NCI-H345 treated with DMSO at 0.1 percent for 48 hours (cell line): ENCODE measurements around the gene LRRC15.

Source experiments
- DNase-seq: peaks from one replicate; lab custom pipeline; 2025; ENCODE audit not compliant: unreplicated experiment; lab: John Stamatoyannopoulos, UW

LRRC15 gene

GRCh38 chr3:194364652-194365434 lies 4.7 kb downstream of the LRRC15 start:
- peak; percentile 78 for DNase-seq

- DNase-seq: no peak
These were observed 5.3 kb downstream of the LRRC15 start for GRCh38 chr3:194364314-194364651.

GRCh38 chr3:194360568-194360967 lies 9.0 kb downstream of the LRRC15 start:
- DNase-seq: no peak

- DNase-seq: no peak
These were observed 11.9 kb downstream of the LRRC15 start for GRCh38 chr3:194357681-194358080.

- DNase-seq: no peak
These were observed 14.2 kb downstream of the LRRC15 start for GRCh38 chr3:194355379-194355778.

- DNase-seq: no peak
These were observed 15.2 kb downstream of the LRRC15 start for GRCh38 chr3:194354315-194354714.

GRCh38 chr3:194352667-194353246 lies 16.8 kb downstream of the LRRC15 start:
- no peak for DNase-seq

GRCh38 chr3:194351952-194352536 lies 17.5 kb downstream of the LRRC15 start:
- DNase-seq: no peak

GRCh38 chr3:194351080-194351672 lies 18.4 kb downstream of the LRRC15 start, which contains the start of gene CPN2:
Gene CPN2 (minus strand): TSS chr3:194351328. CDS start chr3:194342702, 8,626 bp downstream.
- no peak for DNase-seq

- no peak for DNase-seq
These were observed 18.8 kb downstream of the LRRC15 start for GRCh38 chr3:194350726-194351071.

GRCh38 chr3:194348354-194348753 lies 21.2 kb downstream of the LRRC15 start:
- DNase-seq: no peak

GRCh38 chr3:194346621-194347020 lies 22.9 kb downstream of the LRRC15 start:
- no peak for DNase-seq

- no peak for DNase-seq
These were observed 23.5 kb downstream of the LRRC15 start for GRCh38 chr3:194346035-194346434.

GRCh38 chr3:194344012-194344411 lies 25.5 kb downstream of the LRRC15 start:
- peak; percentile 57 for DNase-seq

GRCh38 chr3:194343561-194343893 lies 26.0 kb downstream of the LRRC15 start:
- no peak for DNase-seq

- DNase-seq: no peak
These were observed 26.5 kb downstream of the LRRC15 start for GRCh38 chr3:194342861-194343560.

GRCh38 chr3:194340757-194341400 lies 28.7 kb downstream of the LRRC15 start:
- no peak for DNase-seq

GRCh38 chr3:194339840-194340239 lies 29.7 kb downstream of the LRRC15 start:
- no peak for DNase-seq

- DNase-seq: no peak
These were observed 30.2 kb downstream of the LRRC15 start for GRCh38 chr3:194339356-194339755.

- no peak for DNase-seq
These were observed 31.4 kb downstream of the LRRC15 start for GRCh38 chr3:194337965-194338753.
